IPS DF 4.7 (cell line): ENCODE measurements around the gene DTX4.

Experiments used
- DNase-seq: peaks from one replicate; pipeline ENCODE4 v3.0.0-alpha.2; 2013; ENCODE audit warnings: low spot score; ENCODE audit errors: extremely low read depth

Gene DTX4

GRCh38 chr11:59191095-59191494, 19.2 kb downstream of the DTX4 start:
- DNase-seq, result no peak

- DNase-seq, result no peak
Measured at GRCh38 chr11:59191890-59192289, 20.0 kb downstream of the DTX4 start.

GRCh38 chr11:59192446-59193020, 20.6 kb downstream of the DTX4 start:
- no peak for DNase-seq

- no peak for DNase-seq
Measured at GRCh38 chr11:59193587-59194130, 21.7 kb downstream of the DTX4 start.

- no peak for DNase-seq
Measured at GRCh38 chr11:59195586-59195985, 23.7 kb downstream of the DTX4 start.

GRCh38 chr11:59196777-59197176, 24.8 kb downstream of the DTX4 start:
- no peak for DNase-seq

- no peak for DNase-seq
Measured at GRCh38 chr11:59197991-59198390, 26.1 kb downstream of the DTX4 start.

GRCh38 chr11:59198726-59199125, 26.8 kb downstream of the DTX4 start:
- DNase-seq, result no peak

- DNase-seq, result no peak
Measured at GRCh38 chr11:59199546-59200422, 27.9 kb downstream of the DTX4 start.

- no peak for DNase-seq
Measured at GRCh38 chr11:59200423-59200746, 28.5 kb downstream of the DTX4 start.

GRCh38 chr11:59201353-59201752, 29.4 kb downstream of the DTX4 start:
- DNase-seq, result no peak

GRCh38 chr11:59204746-59205145, 32.8 kb downstream of the DTX4 start:
- DNase-seq, result no peak

GRCh38 chr11:59205648-59206047, 33.7 kb downstream of the DTX4 start:
- no peak for DNase-seq

- DNase-seq, result no peak
Measured at GRCh38 chr11:59206635-59207034, 34.7 kb downstream of the DTX4 start.

- DNase-seq, result no peak
Measured at GRCh38 chr11:59207988-59208451, 36.1 kb downstream of the DTX4 start.

GRCh38 chr11:59208956-59209355, 37.0 kb downstream of the DTX4 start:
- no peak for DNase-seq

GRCh38 chr11:59212222-59212621, 40.3 kb downstream of the DTX4 start:
- no peak for DNase-seq

GRCh38 chr11:59212744-59213631, 41.1 kb downstream of the DTX4 start, which contains the start of gene MPEG1:
Gene MPEG1, minus strand, starts transcription at chr11:59212927. Its CDS starts 62 bp downstream, at chr11:59212865.
- DNase-seq, result no peak

- no peak for DNase-seq
Measured at GRCh38 chr11:59214141-59214893, 42.4 kb downstream of the DTX4 start.

GRCh38 chr11:59216641-59217564, 45.0 kb downstream of the DTX4 start:
- no peak for DNase-seq
